DMS53 (cell line): Measurements from ENCODE around the gene ARMC2.
"Not testable (repeated sequence)": the region's sequence is repeated elsewhere in the genome, so short reads cannot be mapped to it uniquely, and the experiment has no call there.

ENCODE experiments used
- DNase-seq: peaks from one replicate; lab custom pipeline; 2025; lab: John Stamatoyannopoulos, UW

ARMC2 gene

GRCh38 chr6:108952776-108953486, 104.7 kb downstream of the ARMC2 start:
- DNase-seq: no peak

GRCh38 chr6:108953681-108954080, 105.5 kb downstream of the ARMC2 start:
- no peak for DNase-seq

- no peak for DNase-seq
These were observed 107.2 kb downstream of the ARMC2 start for GRCh38 chr6:108955329-108955949.

- no peak for DNase-seq
These were observed 109.0 kb downstream of the ARMC2 start for GRCh38 chr6:108957221-108957620.

GRCh38 chr6:108958900-108959770, 110.9 kb downstream of the ARMC2 start:
- DNase-seq: no peak

GRCh38 chr6:108959972-108960582, 111.9 kb downstream of the ARMC2 start:
- no peak for DNase-seq

- no peak for DNase-seq
These were observed 112.4 kb downstream of the ARMC2 start for GRCh38 chr6:108960601-108961000.

GRCh38 chr6:108961077-108961476, 112.9 kb downstream of the ARMC2 start:
- DNase-seq: no peak

GRCh38 chr6:108961985-108962384, 113.8 kb downstream of the ARMC2 start:
- no peak for DNase-seq

GRCh38 chr6:108966251-108966650, 118.0 kb downstream of the ARMC2 start:
- no peak for DNase-seq

- no peak for DNase-seq
These were observed 118.9 kb downstream of the ARMC2 start for GRCh38 chr6:108966855-108967755.

GRCh38 chr6:108968325-108969316, 120.4 kb downstream of the ARMC2 start:
- DNase-seq: no peak

GRCh38 chr6:108969776-108970175, 121.6 kb downstream of the ARMC2 start:
- no peak for DNase-seq

- DNase-seq: no peak
These were observed 126.0 kb downstream of the ARMC2 start for GRCh38 chr6:108974201-108974600.

GRCh38 chr6:108978638-108979037, 130.4 kb downstream of the ARMC2 start:
- not testable (repeated sequence) for DNase-seq

GRCh38 chr6:108982154-108983113, 134.2 kb downstream of the ARMC2 start:
- no peak for DNase-seq

- no peak for DNase-seq
These were observed 134.9 kb downstream of the ARMC2 start for GRCh38 chr6:108983151-108983550.

GRCh38 chr6:108985301-108985700, 137.1 kb downstream of the ARMC2 start:
- DNase-seq: no peak

- DNase-seq: no peak
These were observed 138.9 kb downstream of the ARMC2 start for GRCh38 chr6:108987156-108987555.
